Type B pancreatic cell (in vitro differentiated cells): Measurements from ENCODE around the gene COL23A1. TPM values are rescaled to one million over a fixed set of nuclear protein-coding genes. Genes with fewer than 3 reads are reported as not detected.

Experiments
- DNase-seq: peaks from one replicate; pipeline ENCODE4 v3.0.0; 2021; ENCODE audit warnings: mixed read lengths; ENCODE audit not compliant: unreplicated experiment; ENCODE audit errors: extremely low spot score
- H3K27ac Mint-ChIP-seq: 2 replicates; pipeline ENCODE4 v1.8.0; 2021; ENCODE audit warnings: mild to moderate bottlenecking, mixed read lengths
- H3K27me3 Mint-ChIP-seq: 2 replicates; pipeline ENCODE4 v1.8.0; 2021; ENCODE audit warnings: mixed read lengths
- H3K36me3 Mint-ChIP-seq: 2 replicates; pipeline ENCODE4 v1.8.0; 2021; ENCODE audit warnings: mixed read lengths
- H3K4me1 Mint-ChIP-seq: one replicate; pipeline ENCODE4 v1.8.0; 2021; ENCODE audit warnings: mixed read lengths; ENCODE audit not compliant: unreplicated experiment
- H3K4me3 Mint-ChIP-seq: 2 replicates; pipeline ENCODE4 v1.8.0; 2021; ENCODE audit warnings: mild to moderate bottlenecking, mixed read lengths
- H3K9me3 Mint-ChIP-seq: 2 replicates; pipeline ENCODE4 v1.8.0; 2021; ENCODE audit warnings: mixed read lengths
- CTCF ChIP-seq: fragments of 200-600 bp; sonication (generic); conservative IDR thresholded peaks from 2 replicates; pipeline ENCODE4 v1.5.0; 2021; ENCODE audit warnings: antibody characterized with exemption, mild to moderate bottlenecking
- total RNA-seq: library from RNA; stranded (reverse); gene quantifications from 2 replicates; pipeline ENCODE4 v1.2.1, GENCODE V29; 2021; ENCODE audit warnings: low replicate concordance

The COL23A1 gene
- total RNA-seq, 1 donor from 2014 or later = 15.5 TPM

- no peak for TF ChIP-seq CTCF
- H3K9me3 Mint-ChIP-seq = no peaks in the 10 kb centered on the region
- H3K4me1 Mint-ChIP-seq = peaks cover 4% of the 10 kb centered on the region
- no peak for DNase-seq
- H3K36me3 Mint-ChIP-seq = no peaks in the 10 kb centered on the region
- H3K27me3 Mint-ChIP-seq = peaks cover 13% of the 10 kb centered on the region
- H3K4me3 Mint-ChIP-seq = no peak overlapping the region
- H3K27ac Mint-ChIP-seq = no peak overlapping the region
Measured at GRCh38 chr5:178191661-178192060, 398.5 kb downstream of the COL23A1 start.

GRCh38 chr5:178189433-178189832 lies 400.8 kb downstream of the COL23A1 start:
- H3K9me3 Mint-ChIP-seq = no peaks in the 10 kb centered on the region
- H3K27ac Mint-ChIP-seq = no peak overlapping the region
- H3K27me3 Mint-ChIP-seq = peaks cover 8% of the 10 kb centered on the region
- TF ChIP-seq CTCF = no peak
- peaks cover 4% of the 10 kb centered on the region for H3K4me1 Mint-ChIP-seq
- no peak overlapping the region for H3K4me3 Mint-ChIP-seq
- no peak for DNase-seq
- no peaks in the 10 kb centered on the region for H3K36me3 Mint-ChIP-seq

Other genes with a start within 250 kb of the COL23A1 start
- gene CLK4, start 36.7 kb upstream of the COL23A1 start, total RNA-seq = 21.4 and 42.6 TPM in 2 replicates
- 13.4 and 20.5 TPM in 2 replicates for gene ZNF354A, start 140.3 kb upstream of the COL23A1 start, total RNA-seq